GM10248 (cell line): ENCODE data around the gene SEMA7A.

Experiments used
- CTCF ChIA-PET: fragments of 300-600 bp; sonication (Branson Sonifier 250); formaldehyde crosslinking; extraction: SDS; loops from one replicate; lab custom pipeline; 2021; ENCODE audit warnings: antibody characterized with exemption; lab: Yijun Ruan, JAX
- POLR2A ChIA-PET: fragments of 350-650 bp; sonication (Branson Sonifier 250); formaldehyde crosslinking; extraction: SDS; loops from one replicate; lab custom pipeline; 2020; ENCODE audit warnings: antibody characterized with exemption; lab: Yijun Ruan, JAX
- DNase-seq: peaks from one replicate; pipeline ENCODE4 v3.0.0; 2012; ENCODE audit errors: extremely low spot score
- TF ChIP-seq, protein P1 (sequence below): IDR thresholded peaks from 2 replicates; pipeline ENCODE4 v1.5.1; 2012; ENCODE audit warnings: mild to moderate bottlenecking, low read depth; ENCODE audit errors: extremely low read depth, missing control alignments, control extremely low read depth

The SEMA7A gene

DNA sequence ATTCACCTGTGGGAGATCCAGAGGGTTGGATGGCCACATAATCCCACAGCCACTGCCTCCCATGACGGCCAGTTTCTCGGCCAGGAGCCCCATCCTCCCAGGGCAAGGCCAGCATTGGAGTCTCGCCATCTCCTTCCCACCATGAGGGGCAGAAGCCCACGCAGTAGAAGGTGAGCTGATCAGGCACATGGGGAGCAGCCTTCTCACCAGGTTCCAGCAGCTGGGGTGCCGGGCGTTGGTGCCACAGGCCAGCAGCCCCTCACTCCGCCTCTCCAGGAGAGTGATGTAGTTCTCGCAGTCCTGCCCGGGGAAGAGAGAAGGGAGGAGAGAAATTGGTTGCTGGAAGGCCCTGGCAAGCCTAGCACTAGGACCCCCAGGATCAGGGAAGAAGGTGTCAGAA is 16.1 kb downstream of the SEMA7A start:
- DNase-seq, result no peak
- POLR2A ChIA-PET, result interaction anchor here (1.1 to 1.9 kb wide), 3 partner anchors 12 to 16 kb away, joined by 3 to 5 read pairs (median 4); no protein-coding TSS in a partner anchor
- CTCF ChIA-PET, result interaction anchor here (1.0 kb wide), 2 partner anchors 15 to 35 kb away, joined by 3 read pairs; no protein-coding TSS in a partner anchor
- TF ChIP-seq, protein P1, sequence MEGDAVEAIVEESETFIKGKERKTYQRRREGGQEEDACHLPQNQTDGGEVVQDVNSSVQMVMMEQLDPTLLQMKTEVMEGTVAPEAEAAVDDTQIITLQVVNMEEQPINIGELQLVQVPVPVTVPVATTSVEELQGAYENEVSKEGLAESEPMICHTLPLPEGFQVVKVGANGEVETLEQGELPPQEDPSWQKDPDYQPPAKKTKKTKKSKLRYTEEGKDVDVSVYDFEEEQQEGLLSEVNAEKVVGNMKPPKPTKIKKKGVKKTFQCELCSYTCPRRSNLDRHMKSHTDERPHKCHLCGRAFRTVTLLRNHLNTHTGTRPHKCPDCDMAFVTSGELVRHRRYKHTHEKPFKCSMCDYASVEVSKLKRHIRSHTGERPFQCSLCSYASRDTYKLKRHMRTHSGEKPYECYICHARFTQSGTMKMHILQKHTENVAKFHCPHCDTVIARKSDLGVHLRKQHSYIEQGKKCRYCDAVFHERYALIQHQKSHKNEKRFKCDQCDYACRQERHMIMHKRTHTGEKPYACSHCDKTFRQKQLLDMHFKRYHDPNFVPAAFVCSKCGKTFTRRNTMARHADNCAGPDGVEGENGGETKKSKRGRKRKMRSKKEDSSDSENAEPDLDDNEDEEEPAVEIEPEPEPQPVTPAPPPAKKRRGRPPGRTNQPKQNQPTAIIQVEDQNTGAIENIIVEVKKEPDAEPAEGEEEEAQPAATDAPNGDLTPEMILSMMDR, result no peak

DNA sequence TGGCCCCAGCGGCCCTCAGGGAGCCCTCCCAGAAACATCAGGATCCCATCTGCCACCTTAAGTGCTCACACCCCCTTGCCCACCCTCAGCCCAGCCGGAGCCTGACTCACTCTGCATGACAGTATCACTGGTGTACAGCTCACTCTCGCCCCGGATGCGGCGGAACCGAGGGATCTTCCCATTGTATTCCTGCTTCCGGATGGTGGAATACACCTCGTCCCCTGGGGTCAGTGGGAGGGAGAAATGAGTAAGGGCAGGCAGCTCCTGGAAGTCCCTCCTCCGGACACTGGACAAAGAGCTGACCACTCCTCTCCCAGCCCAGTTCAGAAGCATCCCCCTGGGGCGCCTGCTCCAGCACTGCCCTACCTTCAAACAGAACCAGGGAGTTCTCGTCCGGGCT is 16.5 kb downstream of the SEMA7A start:
- TF ChIP-seq, protein P1, result no peak
- CTCF ChIA-PET, result interaction anchor here (1.0 kb wide), 1 partner anchor 35 kb away, joined by 3 read pairs; no protein-coding TSS in a partner anchor
- POLR2A ChIA-PET, result interaction anchor here (1.1 to 1.9 kb wide), 3 partner anchors 12 to 15 kb away, joined by 3 to 5 read pairs (median 4); no protein-coding TSS in a partner anchor
- DNase-seq, result no peak

DNA sequence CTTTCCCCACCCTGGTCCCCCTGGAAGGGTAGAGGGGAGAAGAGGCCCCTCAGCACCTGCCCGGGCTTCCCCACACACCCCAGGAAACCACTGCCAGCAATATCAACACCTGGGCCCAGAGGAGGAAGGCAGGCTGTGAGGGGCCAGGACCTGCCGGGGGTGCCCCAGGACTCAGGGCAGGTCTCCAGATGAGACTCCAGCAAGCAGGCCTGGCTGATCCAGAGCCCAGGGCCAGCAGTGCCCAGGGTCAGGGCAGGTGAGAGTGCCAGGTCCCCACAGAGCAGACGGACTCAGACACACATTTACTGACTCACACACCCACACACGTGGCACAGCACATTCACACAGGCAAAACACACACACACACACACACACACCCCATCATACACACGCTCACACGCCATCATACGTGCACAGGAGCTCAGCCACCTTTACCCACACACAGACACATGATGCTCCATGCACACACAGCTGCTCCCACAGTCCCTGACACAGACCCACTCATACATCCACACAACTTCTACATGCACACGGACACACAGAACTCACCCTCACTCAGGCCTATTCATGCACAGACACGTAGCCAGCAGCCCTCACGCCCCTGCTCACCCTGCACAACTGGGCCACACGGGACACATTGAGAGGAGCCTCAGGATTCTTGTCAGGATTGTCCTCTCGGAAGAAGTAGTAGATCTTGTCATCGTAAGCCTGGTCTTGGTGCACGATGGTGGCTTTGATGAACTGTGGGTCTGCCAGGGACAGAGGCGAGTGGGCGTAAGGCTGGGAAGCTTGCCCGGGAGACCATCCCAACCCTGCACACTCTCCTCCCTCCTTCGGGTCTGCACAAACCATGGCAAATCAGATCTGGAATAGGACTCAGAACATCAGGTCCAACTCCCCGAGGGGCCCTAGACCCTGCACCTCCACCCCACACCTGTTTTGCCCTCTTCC is 17.5 kb downstream of the SEMA7A start:
- TF ChIP-seq, protein P1, result no peak
- ChIA-PET POLR2A (interaction anchor here (0.5 kb wide), 1 partner anchor 34 kb away, joined by 4 read pairs; no protein-coding TSS in a partner anchor), CTCF (interaction anchor here (1.0 to 1.5 kb wide), 2 partner anchors 7 to 34 kb away, joined by 3 to 4 read pairs; no protein-coding TSS in a partner anchor)
- no peak for DNase-seq

DNA sequence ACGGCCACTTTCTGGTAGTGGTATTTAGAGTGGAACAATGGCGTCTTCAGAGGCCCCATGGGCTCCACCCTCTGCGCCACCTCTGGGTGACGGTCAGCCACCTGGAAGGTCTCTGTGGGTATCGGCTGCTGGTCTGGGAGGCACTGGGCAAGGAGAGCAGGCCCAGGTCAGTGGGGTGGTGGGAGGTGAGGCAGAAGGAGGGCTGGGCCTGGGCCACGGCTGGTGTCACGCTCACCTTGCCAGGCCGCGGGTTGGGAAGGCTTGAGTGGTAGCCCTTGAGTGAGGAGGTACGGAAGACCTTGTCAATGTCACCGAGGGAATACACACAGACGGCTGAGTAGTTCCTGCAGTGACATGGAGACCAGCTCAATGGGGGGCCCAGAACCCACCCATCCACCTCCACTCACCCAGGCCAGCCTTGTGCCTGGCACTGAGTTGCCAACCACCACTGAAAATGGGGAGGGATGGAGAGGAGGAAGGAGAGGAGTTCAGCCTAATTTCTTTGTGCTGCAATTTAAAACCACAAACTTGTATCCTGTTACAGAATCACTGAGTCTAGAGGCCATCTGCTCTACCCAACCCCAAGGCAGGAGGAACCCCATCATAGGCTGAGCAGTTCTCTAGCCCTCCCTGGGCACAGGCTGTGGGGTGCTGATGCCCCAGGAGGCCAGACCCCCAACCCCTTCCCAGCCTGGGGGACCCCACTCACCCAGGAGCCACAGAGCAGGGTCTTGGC is 19.0 kb downstream of the SEMA7A start:
- TF ChIP-seq, protein P1, result no peak
- CTCF ChIA-PET, result interaction anchor here (1.5 to 2.9 kb wide), 2 partner anchors 9 to 12 kb away, joined by 4 to 9 read pairs; no protein-coding TSS in a partner anchor
- POLR2A ChIA-PET, result no interaction called here
- DNase-seq, result no peak

DNA sequence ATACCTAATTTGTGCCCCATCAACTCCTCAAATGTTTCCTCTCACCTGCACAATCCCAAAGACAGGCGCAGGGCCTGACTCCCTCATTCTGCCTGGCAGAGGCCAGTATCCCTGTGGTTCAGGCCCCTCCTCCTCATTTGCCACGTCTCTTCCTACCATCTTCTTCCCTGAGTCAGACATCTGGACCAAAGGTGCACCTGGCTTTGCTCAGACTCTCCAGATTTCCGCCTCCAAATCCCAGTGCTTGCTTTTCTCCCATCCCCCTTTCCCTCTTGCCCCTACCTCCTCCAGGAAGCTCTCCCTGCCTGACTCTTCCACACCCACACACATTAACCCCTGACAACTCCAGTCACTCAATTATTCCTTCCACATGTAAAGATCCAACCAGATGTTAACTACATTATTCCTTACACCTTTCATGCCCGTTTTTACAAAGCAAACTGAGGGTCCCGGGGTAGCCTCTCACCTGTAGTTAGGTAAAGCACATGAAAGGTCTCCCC is 19.6 kb downstream of the SEMA7A start:
- ChIA-PET CTCF (interaction anchor here (1.5 to 2.9 kb wide), 3 partner anchors 10 to 12 kb away, joined by 4 to 9 read pairs (median 4); no protein-coding TSS in a partner anchor), POLR2A (no interaction called here)
- TF ChIP-seq, protein P1, result no peak
- DNase-seq, result no peak
